Prostate gland (tissue), 2 donors: ENCODE results near the gene PACS1. TPM values are rescaled to one million over a fixed set of nuclear protein-coding genes. Genes with fewer than 3 reads are reported as not detected.

Experiments
- DNase-seq: peaks from one replicate; pipeline ENCODE4 v3.0.0-alpha.2; 2019; ENCODE audit warnings: low spot score
- H3K27ac ChIP-seq, 2 donors: fragments of 200-600 bp; sonication (generic); 2 replicates each; pipeline ENCODE4 v1.5.1; 2017 to 2019
- H3K27me3 ChIP-seq: fragments of 200-600 bp; sonication (generic); replicated peaks from 2 replicates; pipeline ENCODE4 v1.5.1; 2019; ENCODE audit not compliant: insufficient read depth
- H3K36me3 ChIP-seq, 2 donors: fragments of 200-600 bp; sonication (generic); 1 replicate in 1 of 2; 2 replicates in 1 of 2; pipeline versions ENCODE4 v1.5.1 to v1.8.1; 2017 to 2019
- H3K4me1 ChIP-seq: fragments of 200-600 bp; sonication (generic); replicated peaks from 2 replicates; pipeline ENCODE4 v1.5.1; 2019
- H3K4me3 ChIP-seq, 2 donors: fragments of 200-600 bp; sonication (generic); 2 replicates each; pipeline ENCODE4 v1.5.1; 2017 to 2019
- H3K9me3 ChIP-seq: fragments of 200-600 bp; sonication (generic); 2 replicates; pipeline ENCODE4 v1.5.1; 2017
- CTCF ChIP-seq, 4 experiments: fragments of 200-600 bp in 2 of 4; fragments of 450-650 bp in 2 of 4; sonication (generic) in 2 of 4; IDR thresholded peaks; 1 replicate in 3 of 4; 2 replicates in 1 of 4; pipeline ENCODE4 v1.5.1; 2016 to 2019; ENCODE audit warnings: antibody characterized with exemption in 4 of 4, mild to moderate bottlenecking in 2 of 4, moderate library complexity in 2 of 4
- POLR2A ChIP-seq: fragments of 450-650 bp; IDR thresholded peaks from one replicate; pipeline ENCODE4 v1.6.1; 2016; ENCODE audit warnings: antibody characterized with exemption, mild to moderate bottlenecking
- POLR2AphosphoS5 ChIP-seq: sonication (generic); formaldehyde crosslinking; IDR thresholded peaks from one replicate; pipeline ENCODE4 v1.6.1; 2017; ENCODE audit warnings: antibody characterized with exemption
- WGBS: methylation state at CpG from one replicate; pipeline ENCODE4 v1.1.5; 2018; 5-methylcytosine and 5-hydroxymethylcytosine counted together
- intact Hi-C: fragments of 100-400 bp; cut with DNase I; formaldehyde crosslinking; loops from one replicate; pipeline ENCODE4 v1.14.2; 2022
- total RNA-seq, 2 donors: library from RNA; depleted of rRNA; stranded (reverse); fragments of >200 nt; gene quantifications; one replicate each; pipeline ENCODE4 v1.1.0, GENCODE V29; 2016

Gene PACS1
- total RNA-seq, 2 donors from 2014 or later: 51.9 to 107 TPM

- no peaks in the 10 kb centered on the region for H3K27me3 ChIP-seq
- H3K27ac ChIP-seq: peak within 1 kb of the TSS; percentile 30 to 55
- 11% methylated on average over 33 of the region's 84 CpGs for WGBS
- peak within 1 kb of the TSS; percentile 25 to 30 for H3K4me3 ChIP-seq
- H3K36me3 ChIP-seq: peaks cover 6 to 25% of the 10 kb centered on the region in 2 donors
- DNase-seq: no peak
- H3K4me1 ChIP-seq: peaks cover 4% of the 10 kb centered on the region
- intact Hi-C loops: no loop called here
- TF ChIP-seq CTCF (IDR thresholded peaks at IDR 0.05) (no peak), POLR2AphosphoS5 (no peak), POLR2A (no peak)
- no peaks in the 10 kb centered on the region for H3K9me3 ChIP-seq
Measured at GRCh38 chr11:66277471-66278362, 207.6 kb downstream of the PACS1 start, which contains the start of gene CNIH2. Gene CNIH2 (plus strand): TSS chr11:66278175. CDS start chr11:66278457, 282 bp downstream.

GRCh38 chr11:66278363-66279091 is 208.5 kb downstream of the PACS1 start:
- no peak for TF ChIP-seq CTCF (IDR thresholded peaks at IDR 0.05)
- TF ChIP-seq POLR2A: no peak
- no peak for TF ChIP-seq POLR2AphosphoS5
- peaks cover 4% of the 10 kb centered on the region for H3K4me1 ChIP-seq
- 4% methylated on average over 28 of the region's 45 CpGs for WGBS
- H3K27ac ChIP-seq: no peak overlapping the region
- H3K36me3 ChIP-seq: peaks cover 0 to 18% of the 10 kb centered on the region in 2 donors
- no peak for DNase-seq
- H3K9me3 ChIP-seq: no peaks in the 10 kb centered on the region
- peak overlapping the region; percentile 25 to 30 for H3K4me3 ChIP-seq
- intact Hi-C loops: no loop called here
- H3K27me3 ChIP-seq: no peaks in the 10 kb centered on the region

- TF ChIP-seq POLR2A (no peak), CTCF (IDR thresholded peaks at IDR 0.05) (no peak), POLR2AphosphoS5 (no peak)
- intact Hi-C loops: no loop called here
- H3K27me3 ChIP-seq: no peaks in the 10 kb centered on the region
- H3K36me3 ChIP-seq: peaks cover 0 to 11% of the 10 kb centered on the region in 2 donors
- no peaks in the 10 kb centered on the region for H3K9me3 ChIP-seq
- H3K4me1 ChIP-seq: peaks cover 4% of the 10 kb centered on the region
- DNase-seq: no peak
- H3K4me3 ChIP-seq: no peak overlapping the region
- WGBS: 75% methylated on average over 15 of the region's 15 CpGs
- no peak overlapping the region for H3K27ac ChIP-seq
Measured at GRCh38 chr11:66279092-66279734, 209.1 kb downstream of the PACS1 start.

- peaks cover 4% of the 10 kb centered on the region for H3K4me1 ChIP-seq
- intact Hi-C loops: no loop called here
- WGBS: 90% methylated on average over 14 of the region's 14 CpGs
- H3K27ac ChIP-seq: no peak overlapping the region
- no peak for TF ChIP-seq POLR2A
- no peak for TF ChIP-seq CTCF (IDR thresholded peaks at IDR 0.05)
- no peak for TF ChIP-seq POLR2AphosphoS5
- DNase-seq: no peak
- H3K27me3 ChIP-seq: no peaks in the 10 kb centered on the region
- no peak overlapping the region for H3K4me3 ChIP-seq
- no peaks in the 10 kb centered on the region for H3K9me3 ChIP-seq
- H3K36me3 ChIP-seq: peaks cover 0 to 2% of the 10 kb centered on the region in 2 donors
Measured at GRCh38 chr11:66280428-66280827, 210.4 kb downstream of the PACS1 start.
